NCI-H748 (cell line): ENCODE results near the gene AGAP9.
"Not testable (repeated sequence)": the region's sequence is repeated elsewhere in the genome, so short reads cannot be mapped to it uniquely, and the experiment has no call there.

Source experiments
- DNase-seq: peaks from one replicate; lab custom pipeline; 2025; ENCODE audit not compliant: unreplicated experiment; lab: John Stamatoyannopoulos, UW

Gene AGAP9

DNA sequence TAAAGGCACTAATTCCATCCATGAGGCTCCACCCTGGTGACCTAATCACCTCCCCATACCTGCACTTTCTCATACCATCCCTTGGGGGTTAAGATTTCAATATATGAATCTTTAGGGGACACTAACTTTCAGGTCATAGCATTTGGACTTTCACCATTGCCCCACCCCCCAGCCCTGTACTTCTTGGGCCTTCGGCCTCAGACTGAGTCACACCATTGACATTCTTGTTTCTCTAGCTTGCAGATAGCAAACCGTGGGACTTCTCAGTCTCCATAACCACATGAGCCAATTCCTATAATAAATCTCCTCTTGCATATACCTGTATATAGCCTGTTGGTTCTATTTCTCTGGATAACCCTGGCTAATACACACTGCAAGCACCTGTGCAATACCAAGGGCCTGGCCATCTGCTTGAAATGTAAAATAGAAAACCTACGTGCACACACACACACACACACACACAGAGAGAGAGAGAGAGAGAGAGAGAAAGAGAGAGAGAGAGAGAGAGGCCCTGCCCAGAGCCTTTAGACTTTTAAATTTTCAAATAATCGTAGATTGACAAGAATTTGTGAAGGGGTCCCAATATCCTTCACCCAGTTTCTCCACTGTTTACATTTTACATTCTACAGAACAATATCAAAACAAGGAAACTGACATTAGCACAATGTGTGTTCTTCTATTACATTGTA, 64.8 kb downstream of the AGAP9 start:
- DNase-seq = no peak

DNA sequence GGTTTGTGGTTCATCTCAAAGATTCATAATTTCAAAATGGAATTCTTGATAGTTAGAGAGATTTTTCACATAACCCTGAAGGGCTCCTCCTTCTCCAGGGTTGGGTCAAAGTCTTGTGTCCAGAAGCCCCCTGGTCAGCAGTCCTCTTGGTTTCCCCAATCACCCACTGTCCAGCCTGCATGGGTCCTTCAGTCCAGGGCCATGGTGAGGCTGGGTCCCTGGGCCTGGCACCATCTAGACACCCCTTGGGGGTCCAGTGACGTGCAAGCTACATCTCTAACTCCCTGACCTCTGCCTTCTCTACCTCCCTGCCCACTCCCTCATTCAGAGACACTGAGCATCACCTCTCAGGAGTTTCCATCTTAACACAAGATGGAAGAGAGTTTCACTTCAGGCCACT, 65.6 kb downstream of the AGAP9 start:
- DNase-seq = no peak

DNA sequence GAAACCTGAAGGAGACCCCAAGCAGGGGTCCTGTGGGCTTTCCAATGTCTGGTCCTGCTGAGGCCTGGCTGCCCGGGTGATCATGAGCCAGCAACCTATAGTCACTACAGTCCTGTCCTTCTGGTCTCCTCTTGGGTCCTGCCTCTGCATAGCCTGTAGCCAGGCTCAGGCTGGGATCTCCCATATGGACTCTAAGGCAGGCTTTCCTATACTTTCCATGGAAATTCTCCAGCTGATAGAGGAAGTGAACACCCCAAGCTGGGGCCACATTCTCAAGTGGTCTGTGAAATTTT, 66.0 kb downstream of the AGAP9 start:
- no peak for DNase-seq

GRCh38 chr10:47456794-47457527, 66.5 kb downstream of the AGAP9 start:
- DNase-seq = no peak

DNA sequence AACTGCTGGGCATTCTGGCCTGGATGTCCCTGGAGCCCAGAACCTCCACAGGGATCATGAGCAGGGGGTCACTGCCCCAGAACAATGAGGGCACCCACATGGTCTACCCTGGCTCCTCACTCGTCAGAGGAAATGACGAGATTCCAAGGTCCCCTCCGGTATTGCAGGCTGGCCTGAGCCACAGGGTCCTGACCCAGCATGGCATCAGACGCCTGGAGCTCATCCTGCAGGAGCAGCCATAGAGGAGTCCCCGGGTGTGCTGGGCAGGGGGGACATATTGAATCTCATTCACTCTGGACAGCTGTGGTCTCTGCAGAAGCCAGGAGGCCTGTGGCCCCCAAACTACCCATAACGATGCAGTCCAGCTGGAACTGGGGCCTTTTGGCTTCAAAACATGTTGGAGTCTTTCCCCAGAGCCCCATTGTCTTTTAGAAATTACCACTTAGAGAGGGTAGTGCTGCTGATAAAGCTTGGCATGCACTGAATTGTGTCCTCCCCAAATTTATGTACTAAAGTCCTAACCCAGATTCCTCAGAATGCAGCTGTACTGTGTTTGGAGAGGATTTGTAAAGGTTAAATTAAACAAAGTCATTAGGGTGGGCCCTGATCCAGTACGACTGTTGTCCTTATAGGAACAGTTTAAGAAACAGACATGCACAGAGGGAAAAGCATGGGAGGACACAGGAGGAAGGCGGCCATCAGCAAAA, 67.2 kb downstream of the AGAP9 start:
- no peak for DNase-seq

GRCh38 chr10:47455350-47456078, 67.9 kb downstream of the AGAP9 start:
- not testable (repeated sequence) for DNase-seq

- no peak for DNase-seq
These were observed 68.7 kb downstream of the AGAP9 start for GRCh38 chr10:47454780-47455058.

DNA sequence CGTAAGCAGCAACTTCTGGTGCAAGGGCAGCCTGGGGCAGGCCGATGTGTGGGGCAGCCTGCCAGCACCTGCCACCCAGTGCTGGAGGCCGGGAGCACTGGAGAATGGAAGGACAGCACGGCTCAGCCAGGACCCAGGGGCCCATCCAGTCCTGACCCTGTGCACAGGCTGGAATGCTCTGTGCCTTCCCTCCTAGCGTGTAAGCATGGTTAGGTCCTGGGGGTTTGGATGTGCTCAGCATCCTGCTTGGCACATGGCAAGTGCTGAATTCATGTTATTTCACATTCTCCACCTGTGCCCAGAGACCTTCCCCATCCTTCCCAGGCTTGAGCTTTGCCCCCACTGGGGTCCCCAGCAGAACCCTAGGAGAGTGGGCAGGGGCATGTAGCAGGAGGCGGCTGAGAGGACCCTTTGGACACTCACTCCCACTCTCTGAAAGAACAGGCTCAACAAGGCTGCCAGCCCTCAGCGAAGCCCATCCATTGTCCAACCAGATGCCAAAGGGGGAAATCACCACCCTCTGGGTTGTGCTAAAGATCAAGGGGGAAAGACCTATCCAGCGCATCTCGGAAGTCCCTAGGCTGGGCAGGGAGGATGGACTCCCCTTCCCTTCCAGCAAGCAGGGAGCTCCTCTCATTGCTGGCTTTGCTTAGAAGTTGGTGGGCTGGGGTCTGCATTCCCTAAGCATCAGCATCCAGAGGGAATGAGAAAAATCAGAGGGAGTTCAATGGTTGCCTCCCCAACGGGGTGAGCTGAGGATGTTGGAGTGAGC, 69.2 kb downstream of the AGAP9 start:
- no peak for DNase-seq

GRCh38 chr10:47453141-47454007, 70.1 kb downstream of the AGAP9 start:
- no peak for DNase-seq

- no peak for DNase-seq
These were observed 70.8 kb downstream of the AGAP9 start for GRCh38 chr10:47452495-47453140.

DNA sequence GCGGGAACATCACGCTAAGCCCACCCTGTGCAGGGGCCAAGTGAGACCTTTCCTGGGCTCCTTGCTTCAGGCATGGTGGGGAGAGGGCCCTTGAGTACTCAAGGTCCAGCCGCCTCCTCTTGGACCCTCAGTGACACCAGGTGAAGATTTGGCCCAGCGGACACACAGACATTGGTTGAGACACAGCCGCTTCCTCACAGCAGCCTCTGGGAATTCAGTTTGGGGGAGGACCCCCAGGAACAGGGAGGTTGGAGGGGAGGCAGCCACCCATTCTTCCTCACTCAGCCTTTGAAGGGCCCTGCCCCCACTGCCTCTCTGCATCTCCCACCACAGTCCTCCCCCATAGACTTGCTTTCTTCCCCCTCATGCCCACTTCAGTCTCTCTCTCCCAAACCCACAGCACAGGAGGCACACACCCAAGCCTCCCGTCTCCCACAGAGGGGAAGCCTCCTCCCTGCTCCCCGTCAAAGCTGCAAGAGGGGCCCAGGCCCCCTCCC, 71.4 kb downstream of the AGAP9 start:
- DNase-seq = no peak
